Activated T-helper 2 cell treated with anti-CD3 and anti-CD28 coated beads, Interferon-gamma antibody, Interleukin-2, Interleukin-4, amounts not matched to agents 10 μg/mL and 5 μg/mL and 100 μg/mL, durations not matched to agents 14 hours and 24 hours and 36 hours (primary cell): ENCODE measurements around the gene C12orf56. TPM values are rescaled to one million over a fixed set of nuclear protein-coding genes. Genes with fewer than 3 reads are reported as not detected.
"Not testable (repeated sequence)": the region's sequence is repeated elsewhere in the genome, so short reads cannot be mapped to it uniquely, and the experiment has no call there.

Experiments used
- DNase-seq: peaks from one replicate; pipeline ENCODE4 v3.0.0; 2021; ENCODE audit warnings: low spot score
- H3K27ac Mint-ChIP-seq: one replicate; pipeline ENCODE4 v1.8.0; 2021; ENCODE audit warnings: mixed read lengths
- H3K27me3 Mint-ChIP-seq: one replicate; pipeline ENCODE4 v1.8.0; 2021; ENCODE audit warnings: low read depth, mixed read lengths
- H3K36me3 Mint-ChIP-seq: one replicate; pipeline ENCODE4 v1.8.0; 2021; ENCODE audit warnings: low read depth, mixed read lengths
- H3K4me1 Mint-ChIP-seq: one replicate; pipeline ENCODE4 v1.8.0; 2021; ENCODE audit warnings: low read depth, mixed read lengths
- H3K4me3 Mint-ChIP-seq: one replicate; pipeline ENCODE4 v1.8.0; 2021; ENCODE audit warnings: low read depth, mild to moderate bottlenecking, moderate library complexity, mixed read lengths
- H3K9me3 Mint-ChIP-seq: one replicate; pipeline ENCODE4 v1.8.0; 2021; ENCODE audit warnings: mixed read lengths
- intact Hi-C: fragments of 100-400 bp; cut with micrococcal nuclease; formaldehyde crosslinking; loops from one replicate; pipeline ENCODE4 v1.15.1; 2023
- total RNA-seq: library from RNA; stranded (reverse); gene quantifications from 2 replicates; pipeline ENCODE4 v1.2.3, GENCODE V29; 2022

C12orf56 gene
- total RNA-seq, 1 donor from 2014 or later, result not detected

GRCh38 chr12:64383675-64384074 lies 6.9 kb downstream of the C12orf56 start:
- intact Hi-C loops, result no loop called here
- Mint-ChIP-seq H3K4me1 (peaks cover 28% of the 10 kb centered on the region), H3K27ac (no peak overlapping the region), H3K4me3 (no peak overlapping the region), H3K36me3 (peaks cover 19% of the 10 kb centered on the region), H3K9me3 (peaks cover 19% of the 10 kb centered on the region), H3K27me3 (no peaks in the 10 kb centered on the region)
- no peak for DNase-seq

DNA sequence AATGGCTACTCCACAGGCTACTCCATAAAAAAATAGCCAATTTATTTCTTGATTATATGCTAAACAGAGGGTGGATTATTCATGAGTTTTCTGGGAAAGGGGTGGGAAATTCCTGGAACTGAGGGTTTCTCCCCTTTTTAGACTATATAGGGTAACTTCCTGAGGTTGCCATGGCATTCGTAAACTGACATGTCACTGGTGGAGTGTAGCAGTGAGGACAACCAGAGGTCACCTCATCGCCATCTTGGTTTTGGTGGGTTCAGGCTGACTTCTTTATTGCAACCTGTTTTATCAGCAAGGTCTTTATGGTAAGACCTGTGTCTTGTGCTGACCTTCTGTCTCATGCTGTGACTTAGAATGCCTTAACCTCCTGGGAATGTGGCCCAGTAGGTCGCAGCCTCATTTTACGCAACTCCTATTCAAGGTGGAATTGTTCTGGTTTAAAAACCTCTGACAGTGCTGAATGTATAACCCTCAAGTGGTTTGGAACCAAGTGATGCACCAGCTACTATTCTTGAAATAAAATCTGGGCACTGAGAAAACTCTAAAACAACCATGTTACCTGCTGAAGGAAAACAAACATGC lies 27.7 kb downstream of the C12orf56 start:
- Mint-ChIP-seq H3K27ac (no peak overlapping the region), H3K36me3 (no peaks in the 10 kb centered on the region), H3K4me3 (no peak overlapping the region), H3K4me1 (no peaks in the 10 kb centered on the region), H3K9me3 (no peaks in the 10 kb centered on the region), H3K27me3 (no peaks in the 10 kb centered on the region)
- intact Hi-C loops, result no loop called here
- DNase-seq, result no peak

GRCh38 chr12:64361173-64361572 lies 29.4 kb downstream of the C12orf56 start:
- intact Hi-C loops, H3K9me3 Mint-ChIP-seq, H3K36me3 Mint-ChIP-seq, H3K27ac Mint-ChIP-seq, H3K27me3 Mint-ChIP-seq, H3K4me1 Mint-ChIP-seq, DNase-seq, H3K4me3 Mint-ChIP-seq: not testable (repeated sequence)

DNA sequence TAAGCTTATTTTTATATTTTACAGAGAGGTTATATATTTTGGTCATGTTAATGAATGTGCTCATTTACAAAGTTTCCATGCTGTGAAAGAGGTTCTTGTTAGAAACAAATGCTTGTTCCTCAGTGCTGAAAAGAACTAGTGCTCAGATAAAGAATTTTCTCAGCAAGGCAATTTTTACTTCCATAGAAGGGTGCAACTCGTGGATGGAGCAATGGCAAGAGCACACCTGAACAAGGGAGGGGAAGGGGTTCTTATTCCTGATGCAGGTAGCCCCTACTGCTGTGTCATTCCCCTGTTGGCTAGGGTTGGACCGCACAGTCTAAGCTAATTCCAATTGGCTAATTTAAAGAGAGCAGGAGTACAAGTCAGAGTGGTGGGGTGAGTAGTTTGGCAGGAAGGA lies 34.3 kb downstream of the C12orf56 start:
- H3K36me3 Mint-ChIP-seq, H3K27me3 Mint-ChIP-seq, H3K9me3 Mint-ChIP-seq, intact Hi-C loops, H3K27ac Mint-ChIP-seq, DNase-seq, H3K4me3 Mint-ChIP-seq, H3K4me1 Mint-ChIP-seq: not testable (repeated sequence)

DNA sequence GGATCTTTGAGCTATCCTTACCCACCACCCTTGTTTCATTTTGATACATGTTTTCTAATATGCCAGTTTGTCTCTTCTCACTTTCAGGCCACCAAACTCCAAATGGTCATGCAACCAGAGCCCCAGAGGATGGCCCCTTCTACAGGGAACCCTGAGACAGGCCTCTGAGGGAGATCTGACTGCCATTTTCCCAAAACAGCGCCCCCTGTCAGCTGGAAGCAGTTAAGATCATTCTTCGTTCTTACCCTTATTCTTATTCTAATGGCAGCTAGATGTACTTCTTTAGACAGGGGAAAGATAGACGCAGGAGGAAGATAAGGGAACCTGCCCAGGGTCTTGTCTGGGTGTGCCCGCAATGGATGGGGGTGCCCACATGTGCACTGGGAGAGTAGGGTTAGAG lies 38.4 kb downstream of the C12orf56 start:
- Mint-ChIP-seq H3K27ac (no peak overlapping the region), H3K4me1 (no peaks in the 10 kb centered on the region), H3K27me3 (peaks cover 2% of the 10 kb centered on the region), H3K36me3 (no peaks in the 10 kb centered on the region), H3K4me3 (no peak overlapping the region), H3K9me3 (peaks cover 16% of the 10 kb centered on the region)
- DNase-seq, result no peak
- intact Hi-C loops, result no loop called here

DNA sequence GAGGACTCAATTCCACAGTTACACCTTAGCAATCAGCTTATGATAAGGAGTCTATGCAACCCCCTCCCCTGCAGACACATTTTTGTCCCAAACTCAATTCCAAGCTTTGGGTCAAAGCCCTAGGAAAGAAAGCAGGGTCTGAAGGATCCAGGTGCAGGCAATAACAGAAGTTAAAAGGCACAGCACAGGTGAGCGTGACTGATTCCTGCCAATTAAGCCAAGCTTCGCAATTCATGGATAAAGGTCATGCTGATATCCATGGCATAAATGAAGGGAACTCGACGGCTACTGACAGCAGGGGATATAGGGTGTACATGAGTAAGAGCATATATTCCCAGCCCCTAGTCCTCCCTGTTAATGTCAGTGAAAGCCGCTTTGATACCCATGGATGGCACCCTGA lies 39.3 kb downstream of the C12orf56 start:
- intact Hi-C loops, result no loop called here
- no peaks in the 10 kb centered on the region for H3K4me1 Mint-ChIP-seq
- H3K27me3 Mint-ChIP-seq, result peaks cover 2% of the 10 kb centered on the region
- DNase-seq, result no peak
- no peak overlapping the region for H3K4me3 Mint-ChIP-seq
- H3K36me3 Mint-ChIP-seq, result no peaks in the 10 kb centered on the region
- peaks cover 12% of the 10 kb centered on the region for H3K9me3 Mint-ChIP-seq
- H3K27ac Mint-ChIP-seq, result no peak overlapping the region

DNA sequence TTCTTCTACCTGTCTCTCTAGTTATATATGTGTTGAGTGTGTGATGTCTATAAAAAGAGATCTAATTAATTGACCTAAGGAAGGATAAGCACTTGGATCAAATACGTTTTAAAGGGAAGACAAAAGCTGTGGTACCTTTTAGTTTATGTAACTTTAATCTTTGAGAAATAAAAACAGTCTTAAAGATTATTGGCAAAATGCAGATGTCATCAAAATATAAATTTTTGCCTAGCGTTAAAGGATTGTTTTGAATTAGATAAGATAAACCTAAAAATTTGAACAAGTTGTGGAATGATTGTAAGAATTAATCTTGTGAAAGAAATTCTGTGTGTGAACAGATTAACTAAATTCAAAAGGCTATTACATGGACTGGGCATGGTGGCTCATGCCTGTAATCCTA lies 42.9 kb downstream of the C12orf56 start:
- Mint-ChIP-seq H3K4me3 (no peak overlapping the region), H3K27ac (no peak overlapping the region), H3K27me3 (peaks cover 2% of the 10 kb centered on the region), H3K4me1 (no peaks in the 10 kb centered on the region), H3K36me3 (no peaks in the 10 kb centered on the region), H3K9me3 (peaks cover 10% of the 10 kb centered on the region)
- DNase-seq, result no peak
- intact Hi-C loops, result no loop called here

- H3K4me3 Mint-ChIP-seq, H3K4me1 Mint-ChIP-seq, H3K36me3 Mint-ChIP-seq, DNase-seq, H3K27me3 Mint-ChIP-seq, intact Hi-C loops, H3K27ac Mint-ChIP-seq: not testable (repeated sequence)
- peaks cover 10% of the 10 kb centered on the region for H3K9me3 Mint-ChIP-seq
Measured at GRCh38 chr12:64344631-64345030, 45.9 kb downstream of the C12orf56 start.

- H3K27me3 Mint-ChIP-seq, H3K4me3 Mint-ChIP-seq, H3K4me1 Mint-ChIP-seq, DNase-seq, H3K36me3 Mint-ChIP-seq, H3K9me3 Mint-ChIP-seq, intact Hi-C loops, H3K27ac Mint-ChIP-seq: not testable (repeated sequence)
Measured at GRCh38 chr12:64340546-64340945, 50.0 kb downstream of the C12orf56 start.

- Mint-ChIP-seq H3K27ac (no peak overlapping the region), H3K9me3 (no peaks in the 10 kb centered on the region), H3K27me3 (no peaks in the 10 kb centered on the region), H3K36me3 (no peaks in the 10 kb centered on the region), H3K4me1 (no peaks in the 10 kb centered on the region), H3K4me3 (no peak overlapping the region)
- intact Hi-C loops, result no loop called here
- no peak for DNase-seq
Measured at GRCh38 chr12:64335886-64336466, 54.6 kb downstream of the C12orf56 start.

- Mint-ChIP-seq H3K36me3 (no peaks in the 10 kb centered on the region), H3K4me1 (no peaks in the 10 kb centered on the region), H3K4me3 (no peak overlapping the region), H3K27ac (no peak overlapping the region), H3K27me3 (peaks cover 1% of the 10 kb centered on the region), H3K9me3 (no peaks in the 10 kb centered on the region)
- no peak for DNase-seq
- intact Hi-C loops, result no loop called here
Measured at GRCh38 chr12:64332938-64333337, 57.6 kb downstream of the C12orf56 start.

DNA sequence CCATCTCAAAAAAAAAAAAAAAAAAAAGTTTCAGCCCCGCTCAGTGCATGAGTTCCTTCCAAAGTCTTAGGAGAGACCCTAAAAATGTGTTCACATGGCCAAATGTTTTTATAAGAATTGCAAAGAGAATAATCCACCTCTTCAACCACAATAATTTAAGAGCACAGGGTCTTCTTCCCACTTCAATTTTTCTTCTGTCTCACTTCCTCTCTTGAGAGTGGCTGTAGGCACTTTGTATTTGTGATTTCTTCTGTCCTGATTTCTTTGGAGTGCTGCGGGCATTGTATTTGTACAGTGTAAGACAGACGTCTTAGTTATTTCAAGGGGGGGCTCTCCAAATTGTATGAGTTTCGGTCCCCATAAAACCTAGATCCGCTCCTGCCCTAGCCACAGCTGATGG lies 58.3 kb downstream of the C12orf56 start:
- Mint-ChIP-seq H3K36me3 (no peaks in the 10 kb centered on the region), H3K27me3 (peaks cover 1% of the 10 kb centered on the region), H3K4me3 (no peak overlapping the region), H3K27ac (no peak overlapping the region), H3K9me3 (no peaks in the 10 kb centered on the region), H3K4me1 (no peaks in the 10 kb centered on the region)
- intact Hi-C loops, result no loop called here
- no peak for DNase-seq

GRCh38 chr12:64329031-64329710 lies 61.4 kb downstream of the C12orf56 start:
- H3K9me3 Mint-ChIP-seq, DNase-seq, H3K4me3 Mint-ChIP-seq, H3K4me1 Mint-ChIP-seq, H3K36me3 Mint-ChIP-seq, H3K27ac Mint-ChIP-seq, H3K27me3 Mint-ChIP-seq, intact Hi-C loops: not testable (repeated sequence)
